ENCODE results near the gene C3. TPM values are rescaled to one million over a fixed set of nuclear protein-coding genes. Genes with fewer than 3 reads are reported as not detected.

The C3 gene
- total and polyA plus RNA-seq, 2 experiments from 2014 or later: 5.1 to 17.7 TPM

DNA sequence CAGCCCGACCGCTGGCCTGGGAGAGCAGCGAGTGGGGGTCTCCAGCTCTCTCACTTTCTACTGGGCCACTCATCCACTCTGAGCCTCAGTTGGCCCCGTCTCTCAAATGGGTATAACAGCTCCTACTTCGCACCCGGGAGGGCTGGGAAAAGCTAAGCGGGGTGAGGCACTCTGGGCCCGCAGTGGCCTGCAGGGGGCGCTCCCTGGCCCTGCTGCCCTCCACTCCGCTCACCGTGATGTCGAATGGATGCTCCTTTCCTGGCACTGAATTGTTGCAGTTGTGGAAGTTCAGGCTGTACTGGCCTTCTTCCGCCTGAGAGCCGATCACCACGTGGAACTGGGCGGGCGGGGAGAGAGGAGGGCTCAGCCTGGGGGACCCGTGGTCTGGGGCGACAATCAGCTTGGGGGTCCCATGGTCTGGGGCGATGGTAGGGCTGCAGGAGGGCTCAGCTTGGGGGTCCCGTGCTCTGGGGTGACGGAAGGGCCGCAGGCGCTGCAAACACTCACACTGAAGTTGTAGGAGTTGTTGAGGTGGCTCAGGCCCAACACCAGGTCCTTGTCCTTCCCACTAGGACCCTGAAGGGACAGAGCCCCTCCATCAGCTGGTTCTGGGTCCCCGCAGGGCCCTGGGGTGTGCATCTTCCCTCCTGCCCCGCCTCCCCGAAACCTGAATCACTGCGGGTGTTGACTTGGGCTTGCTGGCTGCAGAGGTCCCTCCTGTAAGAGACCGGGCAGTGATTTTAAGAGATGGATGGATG lies 13.1 kb upstream of the C3 start:
- TF ChIP-seq CTCF (conservative IDR thresholded peaks at IDR 0.05; ENCODE audit: low read depth in 2 of 2) (peak; percentile 69 to 78), STAT1 (IDR thresholded peaks at IDR 0.05; ENCODE audit: unreplicated experiment) (no peak)
- H3K4me2 ChIP-seq: no peak overlapping the region
- no peak overlapping the region for H3K27ac ChIP-seq (ENCODE audit: low read depth)
- DNase-seq (ENCODE audit: low spot score) (peak; percentile 71), ATAC-seq (no peak)
- no peak overlapping the region for H3K27ac Mint-ChIP-seq
- no peaks in the 10 kb centered on the region for H3K36me3 ChIP-seq (ENCODE audit: insufficient read depth)
- peaks cover 12% of the 10 kb centered on the region for H3K79me2 ChIP-seq (replicated peaks; ENCODE audit: insufficient read depth)
- H2AFZ ChIP-seq: no peak overlapping the region
- no peak overlapping the region for H3K4me3 Mint-ChIP-seq
- H3K4me3 ChIP-seq: no peak overlapping the region
- peaks cover 27% of the 10 kb centered on the region for H3K4me1 ChIP-seq (ENCODE audit: insufficient read depth)
- no peaks in the 10 kb centered on the region; the same call in 2 of the 3 replicates for H3K9me3 Mint-ChIP-seq
- peaks cover 12% of the 10 kb centered on the region for H3K27me3 Mint-ChIP-seq (ENCODE audit: insufficient read depth, low read depth, poor library complexity)
- 0 out of 2 replicates have a peak, but pooled peaks cover 7% of the 10 kb centered on the region for H3F3A ChIP-seq (replicated peaks; ENCODE audit: low read depth)
- peaks cover 28% of the 10 kb centered on the region for H3K4me1 Mint-ChIP-seq
- H3K9me2 ChIP-seq (ENCODE audit: insufficient read depth): no peaks in the 10 kb centered on the region
- 0 out of 2 replicates have a peak, but pooled peaks cover 2% of the 10 kb centered on the region for H4K20me1 ChIP-seq (replicated peaks; ENCODE audit: insufficient read depth)
- H3K27me3 ChIP-seq (ENCODE audit: insufficient read depth): no peaks in the 10 kb centered on the region
- peaks cover 10% of the 10 kb centered on the region; the same call in 2 of the 3 replicates for H3K36me3 Mint-ChIP-seq (ENCODE audit: low read depth)

DNA sequence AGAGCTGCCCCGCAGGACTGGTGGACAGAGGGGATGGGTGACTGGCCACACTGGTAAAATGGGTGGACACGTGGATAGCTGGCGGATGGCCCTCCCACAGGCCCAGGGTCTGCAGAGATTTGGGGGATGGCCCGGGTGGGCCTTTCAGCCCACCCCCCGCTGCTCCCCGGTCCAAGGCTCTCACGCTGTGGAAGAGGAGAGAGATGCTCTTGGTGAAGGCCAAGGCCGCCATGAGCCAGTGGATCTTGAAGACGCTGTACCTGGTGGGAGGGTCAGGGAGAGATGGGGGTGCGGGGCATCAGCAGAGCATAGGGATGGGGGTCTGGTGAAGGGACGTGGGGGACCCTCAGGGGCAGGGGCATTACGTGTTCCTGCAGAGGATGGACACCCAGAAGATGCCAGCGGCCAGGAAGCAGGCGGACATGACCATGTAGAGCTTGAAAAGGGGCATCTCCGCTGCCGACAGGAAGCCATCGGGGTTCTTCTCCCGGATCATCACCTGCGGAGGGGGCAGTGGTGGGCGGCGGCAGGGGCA lies 12.4 kb upstream of the C3 start:
- H3K79me2 ChIP-seq (replicated peaks; ENCODE audit: insufficient read depth): peaks cover 12% of the 10 kb centered on the region
- peaks cover 10% of the 10 kb centered on the region; the same call in 2 of the 3 replicates for H3K36me3 Mint-ChIP-seq (ENCODE audit: low read depth)
- no peak overlapping the region for H3K27ac ChIP-seq (ENCODE audit: low read depth)
- no peaks in the 10 kb centered on the region for H3K9me2 ChIP-seq (ENCODE audit: insufficient read depth)
- H3K9me3 Mint-ChIP-seq: no peaks in the 10 kb centered on the region; the same call in 2 of the 3 replicates
- ATAC-seq (no peak), DNase-seq (ENCODE audit: low spot score) (no peak)
- H3K4me1 Mint-ChIP-seq: peaks cover 21% of the 10 kb centered on the region
- H3K36me3 ChIP-seq (ENCODE audit: insufficient read depth): no peaks in the 10 kb centered on the region
- no peak overlapping the region for H3K4me3 Mint-ChIP-seq
- peaks cover 21% of the 10 kb centered on the region for H3K4me1 ChIP-seq (ENCODE audit: insufficient read depth)
- no peak overlapping the region for H2AFZ ChIP-seq
- peak overlapping the region; percentile 40; the same call in 1 of the 2 replicates for H3K27ac Mint-ChIP-seq
- H3K4me3 ChIP-seq: no peak overlapping the region
- H3K4me2 ChIP-seq: no peak overlapping the region
- no peaks in the 10 kb centered on the region for H3K27me3 ChIP-seq (ENCODE audit: insufficient read depth)
- peaks cover 13% of the 10 kb centered on the region for H3K27me3 Mint-ChIP-seq (ENCODE audit: insufficient read depth, low read depth, poor library complexity)
- TF ChIP-seq CTCF (conservative IDR thresholded peaks at IDR 0.05; ENCODE audit: low read depth in 2 of 2): no peak
- TF ChIP-seq ZNF114 (CRISPR knock-in tag; IDR thresholded peaks at IDR 0.05): no peak
- TF ChIP-seq JUNB (IDR thresholded peaks at IDR 0.05; ENCODE audit: unreplicated experiment): no peak
- TF ChIP-seq NANOG (IDR thresholded peaks at IDR 0.05; ENCODE audit: borderline replicate concordance): no peak
- TF ChIP-seq, protein P1, sequence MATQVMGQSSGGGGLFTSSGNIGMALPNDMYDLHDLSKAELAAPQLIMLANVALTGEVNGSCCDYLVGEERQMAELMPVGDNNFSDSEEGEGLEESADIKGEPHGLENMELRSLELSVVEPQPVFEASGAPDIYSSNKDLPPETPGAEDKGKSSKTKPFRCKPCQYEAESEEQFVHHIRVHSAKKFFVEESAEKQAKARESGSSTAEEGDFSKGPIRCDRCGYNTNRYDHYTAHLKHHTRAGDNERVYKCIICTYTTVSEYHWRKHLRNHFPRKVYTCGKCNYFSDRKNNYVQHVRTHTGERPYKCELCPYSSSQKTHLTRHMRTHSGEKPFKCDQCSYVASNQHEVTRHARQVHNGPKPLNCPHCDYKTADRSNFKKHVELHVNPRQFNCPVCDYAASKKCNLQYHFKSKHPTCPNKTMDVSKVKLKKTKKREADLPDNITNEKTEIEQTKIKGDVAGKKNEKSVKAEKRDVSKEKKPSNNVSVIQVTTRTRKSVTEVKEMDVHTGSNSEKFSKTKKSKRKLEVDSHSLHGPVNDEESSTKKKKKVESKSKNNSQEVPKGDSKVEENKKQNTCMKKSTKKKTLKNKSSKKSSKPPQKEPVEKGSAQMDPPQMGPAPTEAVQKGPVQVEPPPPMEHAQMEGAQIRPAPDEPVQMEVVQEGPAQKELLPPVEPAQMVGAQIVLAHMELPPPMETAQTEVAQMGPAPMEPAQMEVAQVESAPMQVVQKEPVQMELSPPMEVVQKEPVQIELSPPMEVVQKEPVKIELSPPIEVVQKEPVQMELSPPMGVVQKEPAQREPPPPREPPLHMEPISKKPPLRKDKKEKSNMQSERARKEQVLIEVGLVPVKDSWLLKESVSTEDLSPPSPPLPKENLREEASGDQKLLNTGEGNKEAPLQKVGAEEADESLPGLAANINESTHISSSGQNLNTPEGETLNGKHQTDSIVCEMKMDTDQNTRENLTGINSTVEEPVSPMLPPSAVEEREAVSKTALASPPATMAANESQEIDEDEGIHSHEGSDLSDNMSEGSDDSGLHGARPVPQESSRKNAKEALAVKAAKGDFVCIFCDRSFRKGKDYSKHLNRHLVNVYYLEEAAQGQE (IDR thresholded peaks at IDR 0.05; ENCODE audit: unreplicated experiment): no peak
- 0 out of 2 replicates have a peak, but pooled peaks cover 7% of the 10 kb centered on the region for H3F3A ChIP-seq (replicated peaks; ENCODE audit: low read depth)
- 0 out of 2 replicates have a peak, but pooled peaks cover 2% of the 10 kb centered on the region for H4K20me1 ChIP-seq (replicated peaks; ENCODE audit: insufficient read depth)

All from GM23338 (cell line).